Measurements from ENCODE around the gene DAGLA. TPM values are rescaled to one million over a fixed set of nuclear protein-coding genes. Genes with fewer than 3 reads are reported as not detected.

The DAGLA gene
- total and polyA plus RNA-seq, 10 donors = 0.27 to 5.0 (median 3.3) TPM

DNA sequence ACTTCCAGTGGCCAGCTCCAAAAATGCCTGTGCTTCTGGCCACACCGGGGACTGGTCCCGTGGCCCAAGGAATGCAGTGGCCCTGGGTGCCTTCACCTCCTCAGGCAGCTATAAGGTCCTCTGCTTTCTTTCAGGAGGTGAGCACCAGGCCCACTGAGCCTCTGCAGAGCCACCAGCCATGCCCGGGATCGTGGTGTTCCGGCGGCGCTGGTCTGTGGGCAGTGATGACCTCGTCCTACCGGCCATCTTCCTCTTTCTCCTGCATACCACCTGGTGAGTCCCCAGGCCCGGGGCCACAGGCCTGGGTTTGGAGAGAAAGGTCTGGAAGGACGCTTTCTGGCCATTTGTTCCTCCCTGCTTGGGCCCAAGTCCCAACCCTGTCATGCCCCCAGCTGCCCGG, 39.8 kb downstream of the DAGLA start:
- 75 to 90% (median 81%) methylated on average over 11 to 12 of the region's 12 CpGs for WGBS, 5 donors
- Histone ChIP-seq H3K4me3 (no peak overlapping the region), H3K4me1 (peaks cover 0 to 31% (median 1%) of the 10 kb centered on the region in 6 donors), H3K27ac (no peak overlapping the region), H3K9me3 (no peaks in the 10 kb centered on the region), H3K36me3 (peaks cover 0 to 19% (median 0%) of the 10 kb centered on the region in 6 donors), H3K27me3 (replicated peaks in 1 of 7) (peaks cover 0 to 10% (median 0%) of the 10 kb centered on the region in 7 donors)
- intact Hi-C loops (cut with DNase I; ENCODE audit: low total_unique reads) = no loop called here
- no peak for DNase-seq
- TF ChIP-seq POLR2AphosphoS5 (IDR thresholded peaks at IDR 0.05) = no peak
- TF ChIP-seq, protein P1, sequence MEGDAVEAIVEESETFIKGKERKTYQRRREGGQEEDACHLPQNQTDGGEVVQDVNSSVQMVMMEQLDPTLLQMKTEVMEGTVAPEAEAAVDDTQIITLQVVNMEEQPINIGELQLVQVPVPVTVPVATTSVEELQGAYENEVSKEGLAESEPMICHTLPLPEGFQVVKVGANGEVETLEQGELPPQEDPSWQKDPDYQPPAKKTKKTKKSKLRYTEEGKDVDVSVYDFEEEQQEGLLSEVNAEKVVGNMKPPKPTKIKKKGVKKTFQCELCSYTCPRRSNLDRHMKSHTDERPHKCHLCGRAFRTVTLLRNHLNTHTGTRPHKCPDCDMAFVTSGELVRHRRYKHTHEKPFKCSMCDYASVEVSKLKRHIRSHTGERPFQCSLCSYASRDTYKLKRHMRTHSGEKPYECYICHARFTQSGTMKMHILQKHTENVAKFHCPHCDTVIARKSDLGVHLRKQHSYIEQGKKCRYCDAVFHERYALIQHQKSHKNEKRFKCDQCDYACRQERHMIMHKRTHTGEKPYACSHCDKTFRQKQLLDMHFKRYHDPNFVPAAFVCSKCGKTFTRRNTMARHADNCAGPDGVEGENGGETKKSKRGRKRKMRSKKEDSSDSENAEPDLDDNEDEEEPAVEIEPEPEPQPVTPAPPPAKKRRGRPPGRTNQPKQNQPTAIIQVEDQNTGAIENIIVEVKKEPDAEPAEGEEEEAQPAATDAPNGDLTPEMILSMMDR (IDR thresholded peaks at IDR 0.05 in 8 of 11, conservative IDR thresholded peaks at IDR 0.05 in 3 of 11) = no peak

DNA sequence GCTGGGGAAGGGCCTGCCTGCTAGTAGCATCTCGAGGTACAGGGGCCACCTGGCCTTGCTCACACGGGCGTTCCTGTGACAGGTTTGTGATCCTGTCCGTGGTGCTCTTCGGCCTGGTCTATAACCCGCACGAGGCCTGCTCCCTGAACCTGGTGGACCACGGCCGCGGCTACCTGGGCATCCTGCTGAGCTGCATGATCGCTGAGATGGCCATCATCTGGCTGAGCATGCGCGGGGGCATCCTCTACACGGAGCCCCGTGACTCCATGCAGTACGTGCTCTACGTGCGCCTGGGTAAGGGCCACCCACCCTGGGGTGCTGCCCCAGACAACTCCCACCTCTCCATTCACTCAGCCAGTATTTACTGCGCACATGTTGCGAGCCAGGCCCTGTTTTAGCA, 40.4 kb downstream of the DAGLA start:
- DNase-seq = no peak
- H3K4me3 ChIP-seq = no peak overlapping the region
- WGBS, 5 donors = 94 to 100% (median 95%) methylated on average over 6 to 20 of the region's 20 CpGs

DNA sequence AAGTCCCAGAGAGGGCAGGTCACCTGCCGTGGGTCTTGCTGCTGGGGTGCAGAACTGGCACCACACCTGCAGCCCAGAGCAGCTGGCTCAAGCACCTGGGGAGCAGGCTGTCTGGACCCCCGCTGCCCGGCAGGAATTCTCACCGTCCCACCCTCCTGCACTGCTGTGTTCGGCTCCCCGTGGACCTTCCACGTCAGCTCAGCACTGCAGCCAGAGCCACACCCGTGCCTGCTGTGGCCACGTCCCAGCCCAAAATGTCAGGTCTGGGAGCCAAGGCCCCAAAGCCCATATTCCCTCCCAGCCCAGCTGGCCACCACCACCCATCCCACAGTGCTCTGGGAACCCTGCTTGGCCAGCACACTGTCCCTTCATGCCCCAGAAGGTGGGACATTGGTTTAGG, 44.2 kb downstream of the DAGLA start:
- Histone ChIP-seq H3K27me3 (replicated peaks in 1 of 7) (no peaks in the 10 kb centered on the region), H3K4me3 (no peak overlapping the region), H3K36me3 (peaks cover 0 to 60% (median 0%) of the 10 kb centered on the region in 6 donors), H3K9me3 (no peaks in the 10 kb centered on the region), H3K4me1 (no peaks in the 10 kb centered on the region), H3K27ac (no peak overlapping the region)
- 80 to 94% (median 90%) methylated on average over 7 to 9 of the region's 9 CpGs for WGBS, 5 donors
- intact Hi-C loops (cut with DNase I; ENCODE audit: low total_unique reads) = no loop called here
- no peak for DNase-seq
- TF ChIP-seq POLR2AphosphoS5 (IDR thresholded peaks at IDR 0.05) (no peak), POLR2A (IDR thresholded peaks at IDR 0.05) (no peak)
- TF ChIP-seq, protein P1 (IDR thresholded peaks at IDR 0.05 in 8 of 11, conservative IDR thresholded peaks at IDR 0.05 in 3 of 11) = no peak

More for the DNA sequence above, 40.4 kb downstream of the DAGLA start:
- peaks cover 0 to 10% (median 0%) of the 10 kb centered on the region in 7 donors for H3K27me3 ChIP-seq (replicated peaks in 1 of 7)
- H3K4me1 ChIP-seq = peaks cover 0 to 29% (median 1%) of the 10 kb centered on the region in 6 donors
- H3K9me3 ChIP-seq = no peaks in the 10 kb centered on the region
- intact Hi-C loops (cut with DNase I; ENCODE audit: low total_unique reads) = no loop called here
- H3K36me3 ChIP-seq = peaks cover 0 to 25% (median 0%) of the 10 kb centered on the region in 6 donors
- no peak overlapping the region for H3K27ac ChIP-seq
- TF ChIP-seq, protein P1 (IDR thresholded peaks at IDR 0.05 in 8 of 11, conservative IDR thresholded peaks at IDR 0.05 in 3 of 11) = no peak
- TF ChIP-seq POLR2A (IDR thresholded peaks at IDR 0.05) = no peak
- no peak for TF ChIP-seq POLR2AphosphoS5 (IDR thresholded peaks at IDR 0.05)

DNA sequence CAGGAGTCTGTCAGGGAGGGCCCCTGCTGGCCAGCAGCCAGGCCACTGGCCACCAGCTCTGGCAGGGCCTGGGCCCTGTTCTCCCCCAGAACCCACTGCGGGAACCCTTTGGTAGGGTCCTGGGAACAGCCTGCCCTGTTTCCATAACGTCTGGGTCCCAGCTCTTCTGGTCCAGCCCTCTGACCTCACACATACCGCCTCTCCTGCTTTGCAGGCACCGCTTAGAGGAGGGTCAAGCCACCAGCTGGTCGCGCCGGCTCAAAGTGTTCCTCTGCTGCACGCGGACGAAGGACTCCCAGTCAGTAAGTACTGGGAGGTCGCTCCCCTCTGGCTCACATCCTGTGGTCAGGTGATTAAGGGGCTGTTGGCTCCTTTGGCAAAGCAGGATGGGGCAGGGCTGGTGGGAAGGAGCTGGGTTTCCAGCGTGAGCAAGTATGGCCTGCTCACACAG, 45.6 kb downstream of the DAGLA start:
- WGBS, 5 donors = 80 to 86% (median 84%) methylated on average over 6 to 12 of the region's 12 CpGs
- Histone ChIP-seq H3K9me3 (no peaks in the 10 kb centered on the region), H3K27ac (no peak overlapping the region), H3K36me3 (peaks cover 0 to 62% (median 0%) of the 10 kb centered on the region in 6 donors), H3K27me3 (replicated peaks in 1 of 7) (no peaks in the 10 kb centered on the region), H3K4me3 (no peak overlapping the region), H3K4me1 (no peaks in the 10 kb centered on the region)
- intact Hi-C loops (cut with DNase I; ENCODE audit: low total_unique reads) = no loop called here
- no peak for DNase-seq
- TF ChIP-seq, protein P1 (IDR thresholded peaks at IDR 0.05 in 8 of 11, conservative IDR thresholded peaks at IDR 0.05 in 3 of 11) = no peak
- TF ChIP-seq POLR2A (IDR thresholded peaks at IDR 0.05) (no peak), POLR2AphosphoS5 (IDR thresholded peaks at IDR 0.05) (no peak)
